ENCODE measurements around the gene EXTL2. TPM values are rescaled to one million over a fixed set of nuclear protein-coding genes. Genes with fewer than 3 reads are reported as not detected.

EXTL2 gene
- total and polyA plus RNA-seq, 2 donors (not counting 3 experiments of a cell fraction or from before 2014, with no cell fraction given): 19.4 to 30.7 TPM

DNA sequence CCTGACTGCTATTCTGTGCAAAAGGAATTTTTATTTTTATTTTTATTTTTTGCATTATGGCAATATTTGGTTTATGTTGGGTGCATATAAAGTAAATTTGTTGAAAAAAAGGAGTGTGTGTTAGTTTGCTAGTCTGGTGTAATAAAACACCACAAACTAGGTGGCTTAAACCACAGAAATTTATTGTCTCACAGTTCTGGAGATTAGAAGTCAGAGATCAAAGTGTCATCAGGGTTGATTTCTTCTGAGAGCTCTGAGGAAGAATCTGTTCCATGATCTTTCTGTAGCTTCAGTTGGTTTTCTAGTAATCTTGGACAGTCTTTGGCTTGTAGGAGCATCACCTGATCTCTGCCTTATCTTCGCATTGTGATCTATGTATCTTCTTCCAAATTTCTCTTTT, 7.7 kb upstream of the EXTL2 start:
- ChIA-PET CTCF (no interaction called here), POLR2A (no interaction called here)
- Histone ChIP-seq H3K4me1 (ENCODE audit: control insufficient read depth, extremely low read depth, insufficient read depth, low read length) (peaks cover 10% of the 10 kb centered on the region), H3K4me3 (replicated peaks in 1 of 3; ENCODE audit: insufficient read depth in 1 of 3, low read depth in 1 of 3, low read length in 3 of 3) (no peak overlapping the region), H3K9ac (replicated peaks; ENCODE audit: extremely low read depth, insufficient read depth, low read length) (no peak overlapping the region), H3K27ac (ENCODE audit: insufficient read depth, low read depth, low read length) (no peak overlapping the region), H3K9me3 (replicated peaks; ENCODE audit: control insufficient read depth, insufficient read depth, low read length) (no peaks in the 10 kb centered on the region), H3K36me3 (ENCODE audit: control insufficient read depth in 2 of 2, extremely low read depth in 1 of 2, insufficient read depth in 2 of 2, low read length in 2 of 2) (peaks cover 12 to 16% of the 10 kb centered on the region in 2 experiments), H3K79me2 (ENCODE audit: control insufficient read depth, insufficient read depth, low read length) (peaks cover 50% of the 10 kb centered on the region), H4K20me1 (replicated peaks; ENCODE audit: control insufficient read depth, extremely low read depth, insufficient read depth, low read length) (no peaks in the 10 kb centered on the region), H3K27me3 (ENCODE audit: control insufficient read depth in 2 of 2, insufficient read depth in 2 of 2, low read length in 2 of 2) (no peaks in the 10 kb centered on the region), H3K4me2 (ENCODE audit: insufficient read depth, low read length) (no peak overlapping the region), H3K9me1 (replicated peaks; ENCODE audit: control insufficient read depth, extremely low read depth, insufficient read depth, low read length) (no peaks in the 10 kb centered on the region), H2AFZ (ENCODE audit: low read depth, low read length) (no peak overlapping the region)
- dilution Hi-C loops (cut with MboI; ENCODE audit: extremely low pct_ligation_motif_present, low sequenced_read_pairs) (loop anchor here (25.0 kb wide), 1 partner anchor 410 kb away; no protein-coding TSS in a partner anchor), intact Hi-C loops (cut with micrococcal nuclease) (no loop called here)
- BruUV-seq (replicated peaks): no TSS peak
- no peak for DNase-seq (ENCODE audit: low read depth, low spot score)
- TF ChIP-seq MYC (IDR thresholded peaks at IDR 0.05; ENCODE audit: low read depth, low read length): no peak
- TF ChIP-seq POLR2AphosphoS5 (IDR thresholded peaks at IDR 0.05; ENCODE audit: insufficient read depth, low read depth, low read length): no peak
- TF ChIP-seq, protein P1, sequence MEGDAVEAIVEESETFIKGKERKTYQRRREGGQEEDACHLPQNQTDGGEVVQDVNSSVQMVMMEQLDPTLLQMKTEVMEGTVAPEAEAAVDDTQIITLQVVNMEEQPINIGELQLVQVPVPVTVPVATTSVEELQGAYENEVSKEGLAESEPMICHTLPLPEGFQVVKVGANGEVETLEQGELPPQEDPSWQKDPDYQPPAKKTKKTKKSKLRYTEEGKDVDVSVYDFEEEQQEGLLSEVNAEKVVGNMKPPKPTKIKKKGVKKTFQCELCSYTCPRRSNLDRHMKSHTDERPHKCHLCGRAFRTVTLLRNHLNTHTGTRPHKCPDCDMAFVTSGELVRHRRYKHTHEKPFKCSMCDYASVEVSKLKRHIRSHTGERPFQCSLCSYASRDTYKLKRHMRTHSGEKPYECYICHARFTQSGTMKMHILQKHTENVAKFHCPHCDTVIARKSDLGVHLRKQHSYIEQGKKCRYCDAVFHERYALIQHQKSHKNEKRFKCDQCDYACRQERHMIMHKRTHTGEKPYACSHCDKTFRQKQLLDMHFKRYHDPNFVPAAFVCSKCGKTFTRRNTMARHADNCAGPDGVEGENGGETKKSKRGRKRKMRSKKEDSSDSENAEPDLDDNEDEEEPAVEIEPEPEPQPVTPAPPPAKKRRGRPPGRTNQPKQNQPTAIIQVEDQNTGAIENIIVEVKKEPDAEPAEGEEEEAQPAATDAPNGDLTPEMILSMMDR (IDR thresholded peaks at IDR 0.05; ENCODE audit: extremely low read depth in 1 of 2, insufficient read depth in 1 of 2, low read depth in 1 of 2, low read length in 2 of 2): no peak
- no peak for TF ChIP-seq EZH2 (IDR thresholded peaks at IDR 0.05; ENCODE audit: borderline replicate concordance, low read depth, low read length, severe bottlenecking)
- TF ChIP-seq MAX (IDR thresholded peaks at IDR 0.05; ENCODE audit: insufficient read depth, insufficient read length): no peak
- no peak for TF ChIP-seq JUN (IDR thresholded peaks at IDR 0.05; ENCODE audit: borderline replicate concordance, insufficient read depth, insufficient read length, low read depth)
- TF ChIP-seq POLR2A (IDR thresholded peaks at IDR 0.05; ENCODE audit: low read depth, low read length): no peak
- TF ChIP-seq FOS (IDR thresholded peaks at IDR 0.05; ENCODE audit: borderline replicate concordance, insufficient read depth, low read length): no peak
- TF ChIP-seq GATA2 (IDR thresholded peaks at IDR 0.05; ENCODE audit: insufficient read depth, insufficient read length, low read depth, low read length): no peak
- FAIRE-seq: no peak

Measured in endothelial cell of umbilical vein (primary cell).